Esophagus squamous epithelium (tissue), 5 donors: ENCODE data around the gene QRICH1. TPM values are rescaled to one million over a fixed set of nuclear protein-coding genes. Genes with fewer than 3 reads are reported as not detected.

ENCODE experiments used
- DNase-seq: peaks from one replicate; lab custom pipeline; 2025; lab: John Stamatoyannopoulos, UW
- H3K27ac ChIP-seq, 4 donors: fragments of 200-600 bp; sonication (generic); one replicate each; pipeline ENCODE4 v1.5.1; 2016 to 2019; ENCODE audit warnings: mild to moderate bottlenecking in 1 of 4
- H3K27me3 ChIP-seq, 4 donors: fragments of 200-600 bp; sonication (generic); 1 replicate in 3 of 4; 2 replicates in 1 of 4; pipeline versions ENCODE4 v1.5.1 to v1.6.0; 2017 to 2021; ENCODE audit warnings: antibody characterized with exemption in 1 of 4
- H3K36me3 ChIP-seq, 3 donors: fragments of 200-600 bp; sonication (generic); one replicate each; pipeline ENCODE4 v1.5.1; 2016 to 2019
- H3K4me1 ChIP-seq, 3 donors: fragments of 200-600 bp; sonication (generic); one replicate each; pipeline ENCODE4 v1.5.1; 2017 to 2019
- H3K4me3 ChIP-seq, 4 donors: fragments of 200-600 bp; sonication (generic); 1 replicate in 3 of 4; 2 replicates in 1 of 4; pipeline ENCODE4 v1.5.1; 2016 to 2019; ENCODE audit warnings: mild to moderate bottlenecking in 2 of 4, moderate library complexity in 1 of 4
- H3K9me3 ChIP-seq, 3 donors: fragments of 200-600 bp; sonication (generic); one replicate each; pipeline ENCODE4 v1.5.1; 2016 to 2019
- POLR2A ChIP-seq, 4 donors: fragments of 450-650 bp; IDR thresholded peaks; one replicate each; pipeline ENCODE4 v1.6.1; 2017; ENCODE audit warnings: antibody characterized with exemption in 4 of 4, mild to moderate bottlenecking in 4 of 4, moderate library complexity in 3 of 4
- WGBS, 2 donors: methylation state at CpG; one replicate each; pipeline ENCODE4 v1.1.5; 2018; 5-methylcytosine and 5-hydroxymethylcytosine counted together
- intact Hi-C: fragments of 100-400 bp; cut with DNase I; formaldehyde crosslinking; loops from one replicate; pipeline ENCODE4 v1.15.0; 2022
- total RNA-seq, 4 donors: library from RNA; depleted of rRNA; stranded (reverse); fragments of >200 nt; gene quantifications; one replicate each; pipeline ENCODE4 v1.1.0, GENCODE V29; 2016
- TF ChIP-seq, protein P1 (sequence below), 6 experiments: fragments of 450-650 bp in 4 of 6; fragments of 200-600 bp in 2 of 6; sonication (generic) in 2 of 6; IDR thresholded peaks; one replicate each; pipeline ENCODE4 v1.5.1; 2016 to 2019; ENCODE audit warnings: antibody characterized with exemption in 6 of 6, mild to moderate bottlenecking in 4 of 6, moderate library complexity in 4 of 6
- donor health status: DM: yes; HTN: yes; CAD: no.

The QRICH1 gene
- total RNA-seq, 4 donors from 2014 or later, result 36.8 to 85.6 (median 49.1) TPM

- Histone ChIP-seq H3K4me3 (peak overlapping the region; percentile 47 to 79 (median 66)), H3K9me3 (no peaks in the 10 kb centered on the region), H3K36me3 (peaks cover 5 to 30% (median 10%) of the 10 kb centered on the region in 3 donors), H3K4me1 (peaks cover 24 to 52% (median 24%) of the 10 kb centered on the region in 3 donors), H3K27ac (peak overlapping the region; percentile 85 to 92 (median 88)), H3K27me3 (no peaks in the 10 kb centered on the region)
- TF ChIP-seq POLR2A (IDR thresholded peaks at IDR 0.05), result peak in 1 of 4 donors; percentile 17
- TF ChIP-seq, protein P1, sequence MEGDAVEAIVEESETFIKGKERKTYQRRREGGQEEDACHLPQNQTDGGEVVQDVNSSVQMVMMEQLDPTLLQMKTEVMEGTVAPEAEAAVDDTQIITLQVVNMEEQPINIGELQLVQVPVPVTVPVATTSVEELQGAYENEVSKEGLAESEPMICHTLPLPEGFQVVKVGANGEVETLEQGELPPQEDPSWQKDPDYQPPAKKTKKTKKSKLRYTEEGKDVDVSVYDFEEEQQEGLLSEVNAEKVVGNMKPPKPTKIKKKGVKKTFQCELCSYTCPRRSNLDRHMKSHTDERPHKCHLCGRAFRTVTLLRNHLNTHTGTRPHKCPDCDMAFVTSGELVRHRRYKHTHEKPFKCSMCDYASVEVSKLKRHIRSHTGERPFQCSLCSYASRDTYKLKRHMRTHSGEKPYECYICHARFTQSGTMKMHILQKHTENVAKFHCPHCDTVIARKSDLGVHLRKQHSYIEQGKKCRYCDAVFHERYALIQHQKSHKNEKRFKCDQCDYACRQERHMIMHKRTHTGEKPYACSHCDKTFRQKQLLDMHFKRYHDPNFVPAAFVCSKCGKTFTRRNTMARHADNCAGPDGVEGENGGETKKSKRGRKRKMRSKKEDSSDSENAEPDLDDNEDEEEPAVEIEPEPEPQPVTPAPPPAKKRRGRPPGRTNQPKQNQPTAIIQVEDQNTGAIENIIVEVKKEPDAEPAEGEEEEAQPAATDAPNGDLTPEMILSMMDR (IDR thresholded peaks at IDR 0.05), result no peak
- 11 to 16% methylated on average over 15 to 19 of the region's 30 CpGs for WGBS, 2 donors
- no peak for DNase-seq
- intact Hi-C loops, result no loop called here
Measured at GRCh38 chr3:49133226-49133951, 39.5 kb upstream of the QRICH1 start.

DNA sequence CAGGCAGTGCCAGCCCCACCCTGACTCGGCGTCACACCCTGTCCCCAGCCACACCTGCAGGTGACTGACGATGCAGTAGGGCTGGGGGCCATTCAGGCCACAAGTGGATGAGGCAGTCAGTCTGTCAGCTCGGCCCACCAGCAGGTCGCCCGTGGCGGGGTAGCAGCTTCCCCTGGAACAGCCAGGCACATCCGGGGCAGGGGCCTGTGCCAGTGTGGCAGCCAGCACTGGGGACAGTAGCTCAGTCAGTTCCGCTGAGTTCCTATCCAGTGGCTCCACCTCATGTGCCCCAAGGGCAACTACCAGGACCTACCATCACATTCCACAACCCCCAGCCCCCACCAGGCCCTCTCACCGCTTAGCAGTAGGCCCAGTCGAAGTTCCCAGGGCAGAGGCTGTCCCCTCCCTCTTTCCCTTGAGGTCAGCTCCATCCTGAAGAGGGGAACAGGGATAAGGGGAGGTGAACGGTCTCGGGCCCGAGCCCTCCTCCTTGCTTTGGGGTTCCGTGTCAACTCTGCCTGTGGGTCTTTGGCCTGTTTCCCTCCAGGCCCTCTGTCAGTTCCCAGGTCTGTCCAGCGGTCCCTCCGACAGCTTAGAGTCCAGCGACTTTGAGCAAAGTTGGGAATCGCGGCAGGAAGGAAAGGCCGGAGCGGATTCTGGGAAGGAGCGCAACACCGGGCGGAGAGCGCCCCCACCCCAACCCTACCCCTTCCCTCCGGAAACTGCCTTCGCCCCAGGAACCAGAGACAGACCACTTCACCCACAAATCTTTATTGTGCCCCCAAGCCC lies 38.8 kb upstream of the QRICH1 start, which contains the start of gene LAMB2:
Gene LAMB2 (minus strand): TSS at position 614 of the 789 bp plus-strand sequence. CDS start 183 bp downstream, at position 431.
- WGBS, 2 donors, result 2 to 33% methylated on average over 2 to 7 of the region's 28 CpGs
- no peak for DNase-seq
- intact Hi-C loops, result no loop called here

GRCh38 chr3:49132073-49132436 lies 38.2 kb upstream of the QRICH1 start:
- no peaks in the 10 kb centered on the region for H3K27me3 ChIP-seq
- intact Hi-C loops, result no loop called here
- peak overlapping the region; percentile 85 to 92 (median 88) for H3K27ac ChIP-seq
- H3K36me3 ChIP-seq, result peaks cover 5 to 42% (median 14%) of the 10 kb centered on the region in 3 donors
- H3K4me3 ChIP-seq, result peak overlapping the region; percentile 47 to 79 (median 66)
- TF ChIP-seq POLR2A (IDR thresholded peaks at IDR 0.05), result no peak
- TF ChIP-seq, protein P1 (IDR thresholded peaks at IDR 0.05), result no peak
- peaks cover 24 to 52% (median 24%) of the 10 kb centered on the region in 3 donors for H3K4me1 ChIP-seq
- no peak for DNase-seq
- no peaks in the 10 kb centered on the region for H3K9me3 ChIP-seq
- 60 to 68% methylated on average over 3 to 6 of the region's 9 CpGs for WGBS, 2 donors

More for the DNA sequence above, 38.8 kb upstream of the QRICH1 start, which contains the start of gene LAMB2:
- no peaks in the 10 kb centered on the region for H3K27me3 ChIP-seq
- peak within 1 kb of the TSS; percentile 47 to 79 (median 66) for H3K4me3 ChIP-seq
- H3K36me3 ChIP-seq, result peaks cover 5 to 37% (median 14%) of the 10 kb centered on the region in 3 donors
- H3K27ac ChIP-seq, result peak within 1 kb of the TSS; percentile 85 to 92 (median 88)
- H3K4me1 ChIP-seq, result peaks cover 24 to 52% (median 24%) of the 10 kb centered on the region in 3 donors
- no peaks in the 10 kb centered on the region for H3K9me3 ChIP-seq
- TF ChIP-seq POLR2A (IDR thresholded peaks at IDR 0.05), result peak in 2 of 4 donors; percentile 27 to 46
- TF ChIP-seq, protein P1 (IDR thresholded peaks at IDR 0.05), result peak in 1 of 6 experiments; percentile 22

DNA sequence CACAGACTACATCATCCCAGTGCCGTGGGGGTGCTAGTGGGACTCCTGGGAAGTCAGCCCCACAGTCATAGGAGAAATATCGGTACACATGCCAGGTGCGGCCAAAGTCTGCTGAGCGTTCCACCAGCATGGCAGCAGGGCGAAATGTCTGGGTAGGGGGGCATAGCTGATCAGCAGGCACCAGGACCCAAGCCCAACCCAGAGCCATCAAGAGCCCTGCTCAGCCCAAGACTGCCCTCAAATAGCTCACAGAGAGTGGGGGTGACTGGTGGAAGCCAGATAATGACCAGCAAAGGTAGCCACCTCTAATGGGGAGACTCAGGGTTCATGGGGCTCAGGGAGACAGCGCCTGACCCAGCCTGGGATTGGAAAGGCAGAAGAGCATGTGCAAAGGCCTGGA lies 37.7 kb upstream of the QRICH1 start:
- intact Hi-C loops, result no loop called here
- no peak for DNase-seq
- peak overlapping the region; percentile 85 to 92 (median 88) for H3K27ac ChIP-seq
- H3K9me3 ChIP-seq, result no peaks in the 10 kb centered on the region
- H3K4me1 ChIP-seq, result peaks cover 24 to 52% (median 24%) of the 10 kb centered on the region in 3 donors
- peak overlapping the region in 3 of 4 donors; percentile 65 to 79 (median 67) for H3K4me3 ChIP-seq
- no peak for TF ChIP-seq POLR2A (IDR thresholded peaks at IDR 0.05)
- TF ChIP-seq, protein P1 (IDR thresholded peaks at IDR 0.05), result no peak
- H3K36me3 ChIP-seq, result peaks cover 5 to 47% (median 14%) of the 10 kb centered on the region in 3 donors
- no peaks in the 10 kb centered on the region for H3K27me3 ChIP-seq
- WGBS, 2 donors, result 80 to 92% methylated on average over 1 to 2 of the region's 6 CpGs
